ENCODE data around the gene MAST2.
A peak's percentile ranks its signal among the peaks of the same experiment; 100 is the strongest.

- TF ChIP-seq EZH2phosphoT487 (IDR thresholded peaks at IDR 0.05; ENCODE audit: insufficient read depth, low read depth) (0 out of 2 replicates have a peak, but pooled peaks have one; percentile 50), EZH2 (IDR thresholded peaks at IDR 0.05; ENCODE audit: insufficient read depth, poor library complexity, severe bottlenecking) (no peak)
These were observed 43.5 kb downstream of the MAST2 start for GRCh38 chr1:45846931-45847330.

Measured in GM23248 (cell line).